ENCODE results near the gene CNGB1. TPM values are rescaled to one million over a fixed set of nuclear protein-coding genes. Genes with fewer than 3 reads are reported as not detected.

CNGB1 gene
- polyA plus RNA-seq, 1 donor (not counting 4 experiments of a cell fraction or from before 2014, with no cell fraction given) = 0.08 TPM

DNA sequence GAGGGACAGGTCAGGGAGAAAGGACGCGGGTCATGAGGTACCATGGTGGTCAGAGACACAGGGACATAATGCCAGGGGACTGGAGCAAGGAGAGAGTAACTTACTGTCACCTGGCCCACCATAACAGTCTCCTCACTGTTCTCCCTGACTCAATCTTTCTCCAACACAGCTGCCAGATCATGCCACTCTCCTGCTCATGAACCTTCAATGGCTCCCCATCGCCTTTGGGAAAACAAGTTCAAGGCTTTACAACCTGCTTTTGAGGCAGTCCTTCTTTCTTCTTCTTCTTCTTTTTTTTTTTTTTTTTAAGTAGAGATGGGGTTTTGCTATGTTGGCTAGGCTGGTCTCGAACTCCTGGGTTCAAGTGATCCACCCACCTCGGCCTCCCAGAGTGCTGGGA is 22.9 kb downstream of the CNGB1 start:
- FAIRE-seq = no peak
- no peaks in the 10 kb centered on the region for H4K20me1 ChIP-seq (ENCODE audit: control insufficient read depth, extremely low read depth, insufficient read depth, low read length)

GRCh38 chr16:57947261-57947660 is 23.7 kb downstream of the CNGB1 start:
- H3K4me2 ChIP-seq (ENCODE audit: control insufficient read depth, extremely low read depth, insufficient read depth, low read depth, low read length) = no peak overlapping the region
- DNase-seq (ENCODE audit: low read depth, low spot score) = no peak
- H3K9ac ChIP-seq (ENCODE audit: control insufficient read depth, extremely low read depth, insufficient read depth, low read length) = no peak overlapping the region
- H3K79me2 ChIP-seq (ENCODE audit: control insufficient read depth, insufficient read depth, low read length) = no peaks in the 10 kb centered on the region
- H3K27ac ChIP-seq (ENCODE audit: control insufficient read depth, insufficient read depth, low read length) = no peak overlapping the region
- H3K9me3 ChIP-seq (ENCODE audit: control insufficient read depth, low read depth, low read length) = no peaks in the 10 kb centered on the region
- no peak for TF ChIP-seq CTCF (optimal IDR thresholded peaks at IDR 0.05 in 1 of 3, IDR thresholded peaks at IDR 0.05 in 1 of 3, conservative IDR thresholded peaks at IDR 0.05 in 1 of 3; ENCODE audit: extremely low read depth in 1 of 3, insufficient read depth in 2 of 3, low read length in 3 of 3)
- no peak for TF ChIP-seq EZH2 (IDR thresholded peaks at IDR 0.05; ENCODE audit: low read length)
- no peaks in the 10 kb centered on the region for H3K4me1 ChIP-seq (ENCODE audit: control insufficient read depth, extremely low read depth, insufficient read depth, low read length)
- no peak overlapping the region for H2AFZ ChIP-seq (ENCODE audit: control insufficient read depth, low read length)
- no peaks in the 10 kb centered on the region for H3K9me1 ChIP-seq (ENCODE audit: control insufficient read depth, extremely low read depth, insufficient read depth, low read length)
- no peaks in the 10 kb centered on the region for H3K36me3 ChIP-seq (ENCODE audit: control insufficient read depth in 2 of 2, extremely low read depth in 1 of 2, insufficient read depth in 2 of 2, low read length in 2 of 2)
- no peak for FAIRE-seq
- no peak overlapping the region for H3K4me3 ChIP-seq (ENCODE audit: control insufficient read depth in 2 of 3, extremely low read depth in 1 of 3, insufficient read depth in 2 of 3, low read depth in 1 of 3, low read length in 3 of 3)
- no peaks in the 10 kb centered on the region for H4K20me1 ChIP-seq (ENCODE audit: control insufficient read depth, extremely low read depth, insufficient read depth, low read length)
- peaks cover 6% of the 10 kb centered on the region for H3K27me3 ChIP-seq (ENCODE audit: control insufficient read depth, extremely low read depth, insufficient read depth, low read length)
- dilution Hi-C loops (cut with MboI; ENCODE audit: extremely low pct_ligation_motif_present, low sequenced_read_pairs) = no loop called here

More for the DNA sequence above, 22.9 kb downstream of the CNGB1 start:
- Histone ChIP-seq H3K27ac (ENCODE audit: control insufficient read depth, insufficient read depth, low read length) (no peak overlapping the region), H2AFZ (ENCODE audit: control insufficient read depth, low read length) (no peak overlapping the region), H3K9me3 (ENCODE audit: control insufficient read depth, low read depth, low read length) (no peaks in the 10 kb centered on the region), H3K36me3 (ENCODE audit: control insufficient read depth in 2 of 2, extremely low read depth in 1 of 2, insufficient read depth in 2 of 2, low read length in 2 of 2) (no peaks in the 10 kb centered on the region), H3K9ac (ENCODE audit: control insufficient read depth, extremely low read depth, insufficient read depth, low read length) (no peak overlapping the region), H3K27me3 (ENCODE audit: control insufficient read depth, extremely low read depth, insufficient read depth, low read length) (peaks cover 6% of the 10 kb centered on the region), H3K4me2 (ENCODE audit: control insufficient read depth, extremely low read depth, insufficient read depth, low read depth, low read length) (no peak overlapping the region), H3K4me3 (ENCODE audit: control insufficient read depth in 2 of 3, extremely low read depth in 1 of 3, insufficient read depth in 2 of 3, low read depth in 1 of 3, low read length in 3 of 3) (no peak overlapping the region), H3K4me1 (ENCODE audit: control insufficient read depth, extremely low read depth, insufficient read depth, low read length) (no peaks in the 10 kb centered on the region), H3K9me1 (ENCODE audit: control insufficient read depth, extremely low read depth, insufficient read depth, low read length) (no peaks in the 10 kb centered on the region), H3K79me2 (ENCODE audit: control insufficient read depth, insufficient read depth, low read length) (no peaks in the 10 kb centered on the region)
- no peak for TF ChIP-seq CTCF (optimal IDR thresholded peaks at IDR 0.05 in 1 of 3, IDR thresholded peaks at IDR 0.05 in 1 of 3, conservative IDR thresholded peaks at IDR 0.05 in 1 of 3; ENCODE audit: extremely low read depth in 1 of 3, insufficient read depth in 2 of 3, low read length in 3 of 3)
- TF ChIP-seq EZH2 (IDR thresholded peaks at IDR 0.05; ENCODE audit: low read length) = no peak
- dilution Hi-C loops (cut with MboI; ENCODE audit: extremely low pct_ligation_motif_present, low sequenced_read_pairs) = no loop called here
- DNase-seq (ENCODE audit: low read depth, low spot score) = no peak

Data from keratinocyte (primary cell).